HS-5 (cell line): ENCODE data around the gene NOS1AP.

Experiments
- DNase-seq: peaks from one replicate; pipeline ENCODE4 v3.0.0-alpha.2; 2012; ENCODE audit warnings: low read depth

Gene NOS1AP

DNA sequence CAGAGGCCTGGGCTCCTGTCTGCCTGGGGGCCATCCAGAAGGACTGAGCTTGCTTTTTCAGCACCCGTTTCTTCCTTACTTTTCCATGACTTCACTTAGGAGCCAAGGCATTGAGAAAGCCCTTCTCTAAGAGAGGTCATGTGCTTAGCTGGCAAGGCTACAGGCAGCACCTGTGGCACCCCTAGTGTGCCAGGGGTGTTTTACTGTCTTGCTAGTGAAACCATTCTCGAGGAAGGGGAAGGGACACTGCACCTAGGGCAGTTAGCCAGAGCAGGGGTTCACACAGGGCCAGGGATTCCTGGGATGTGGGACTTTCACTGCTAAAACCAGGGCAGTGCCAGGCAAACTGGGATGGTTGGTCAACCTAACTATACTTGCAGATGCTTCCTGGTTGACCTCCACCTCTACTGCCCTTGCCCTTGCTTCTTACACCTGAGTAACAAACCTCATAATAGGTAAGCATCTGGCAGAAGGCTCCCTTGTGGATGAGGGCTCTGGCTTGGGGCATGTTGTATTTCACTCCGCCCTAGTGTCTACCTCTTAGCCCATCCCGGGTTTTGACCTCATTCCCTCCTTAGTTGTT is 69.2 kb downstream of the NOS1AP start:
- no peak for DNase-seq

DNA sequence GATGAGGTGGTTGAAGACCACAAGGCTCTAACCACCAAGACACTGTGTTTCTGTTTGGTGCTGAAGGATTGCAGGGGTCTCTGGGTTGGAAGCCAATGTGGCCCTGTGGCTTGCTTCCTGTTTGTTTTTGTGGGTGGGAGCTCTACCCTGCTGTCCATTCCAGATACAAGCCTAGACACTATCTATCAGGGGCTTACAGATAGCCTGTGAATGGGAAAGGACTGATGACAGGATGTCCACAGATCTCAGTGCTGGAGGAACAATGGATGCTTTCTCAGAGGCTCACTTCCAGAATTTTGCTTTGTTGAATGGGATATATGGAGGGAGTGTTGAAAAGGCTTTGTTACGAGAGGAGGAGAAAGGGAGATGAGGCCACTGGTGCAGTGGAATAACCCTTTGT is 69.7 kb downstream of the NOS1AP start:
- no peak for DNase-seq

DNA sequence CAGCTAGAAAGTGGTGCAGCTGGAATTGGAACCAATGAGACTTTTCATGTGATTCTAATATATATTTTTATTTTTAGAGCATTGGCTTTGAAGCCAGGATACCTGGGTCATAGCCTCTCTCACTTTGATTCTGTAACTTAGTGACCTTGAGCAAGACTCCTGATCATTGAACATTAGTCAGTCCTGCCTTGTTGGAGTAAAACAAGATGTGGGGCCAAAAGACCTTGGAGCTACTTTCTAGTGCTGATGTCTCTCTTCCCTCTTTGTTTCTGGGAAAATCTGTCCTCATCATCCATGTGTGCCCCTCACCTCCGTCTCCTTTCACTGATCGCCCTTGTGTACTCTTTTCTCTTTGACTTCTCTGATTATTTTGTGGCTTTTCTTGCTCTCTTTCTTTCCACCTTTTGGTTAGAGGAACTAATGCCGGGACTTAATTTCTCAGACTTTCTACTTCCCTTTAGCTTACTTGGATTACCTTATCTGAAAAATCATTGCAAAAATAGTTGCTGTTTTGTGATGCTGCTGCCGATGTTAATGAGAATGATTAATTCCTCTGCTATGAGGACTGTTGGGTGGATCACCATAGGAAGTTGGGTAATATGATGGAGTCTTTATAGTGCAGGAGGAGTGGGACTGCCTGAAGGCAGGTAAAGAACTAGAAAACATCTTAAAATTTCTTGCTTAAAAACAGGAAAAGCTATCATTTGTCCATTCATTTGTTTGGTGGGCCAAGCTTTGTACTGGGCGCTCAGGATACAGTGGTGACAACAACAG is 72.0 kb downstream of the NOS1AP start:
- peak; percentile 45 for DNase-seq

DNA sequence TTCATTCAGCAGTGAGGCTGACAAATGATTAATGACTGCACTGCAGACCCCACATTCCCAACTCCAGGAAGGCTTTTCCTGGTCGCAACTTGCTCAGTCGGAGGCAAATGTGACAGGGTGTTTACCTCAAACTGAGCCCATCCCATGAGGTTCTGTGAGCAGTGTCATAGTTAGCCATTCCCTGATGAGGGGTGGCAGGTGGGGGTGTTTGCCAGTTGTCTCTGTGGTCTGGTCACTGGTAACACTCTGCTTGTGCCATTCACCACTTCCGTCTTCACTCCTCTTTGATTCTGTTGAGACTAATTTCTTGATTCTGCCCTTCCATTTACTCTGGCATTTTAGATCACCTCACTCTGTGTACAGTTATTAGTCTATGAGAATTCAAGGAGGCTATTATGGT is 73.5 kb downstream of the NOS1AP start:
- DNase-seq: no peak

DNA sequence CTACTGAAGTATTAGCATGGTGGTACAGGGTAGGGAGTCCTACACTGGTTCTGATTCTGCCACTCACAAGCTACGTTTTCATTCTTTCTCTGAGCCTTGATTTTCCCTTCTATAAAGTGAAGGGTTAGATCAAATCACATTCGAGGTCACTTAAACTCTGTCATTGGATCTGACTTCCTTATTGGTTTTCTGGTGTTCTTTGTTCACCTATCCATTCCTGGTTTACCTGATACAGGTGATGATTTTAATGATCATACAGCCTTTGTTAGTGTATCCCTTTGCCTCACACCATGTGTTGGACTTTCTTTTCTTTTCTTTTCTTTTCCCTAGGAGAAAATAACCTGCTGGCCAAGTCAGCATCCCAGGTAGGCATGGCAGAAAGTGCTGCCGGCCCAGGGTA is 74.8 kb downstream of the NOS1AP start:
- no peak for DNase-seq

DNA sequence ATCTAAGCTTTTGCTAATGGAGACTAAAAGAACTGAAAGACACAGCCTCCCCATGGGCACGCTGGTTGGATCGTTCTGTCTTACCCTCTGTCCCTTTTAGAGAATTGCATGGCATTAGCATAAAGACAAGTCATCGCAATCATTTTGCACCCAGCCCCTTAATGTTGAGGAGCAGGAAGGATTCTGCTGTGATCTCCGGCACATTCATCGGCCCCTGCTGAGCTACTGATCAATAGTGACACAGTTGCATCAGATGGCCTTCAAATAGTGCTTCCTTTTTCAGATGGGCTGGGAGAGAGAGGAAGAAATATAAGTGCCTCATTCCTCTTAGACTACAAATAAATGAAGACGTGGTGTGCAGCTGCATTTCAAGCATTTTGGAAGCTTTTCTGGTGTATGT is 75.4 kb downstream of the NOS1AP start:
- DNase-seq: no peak

DNA sequence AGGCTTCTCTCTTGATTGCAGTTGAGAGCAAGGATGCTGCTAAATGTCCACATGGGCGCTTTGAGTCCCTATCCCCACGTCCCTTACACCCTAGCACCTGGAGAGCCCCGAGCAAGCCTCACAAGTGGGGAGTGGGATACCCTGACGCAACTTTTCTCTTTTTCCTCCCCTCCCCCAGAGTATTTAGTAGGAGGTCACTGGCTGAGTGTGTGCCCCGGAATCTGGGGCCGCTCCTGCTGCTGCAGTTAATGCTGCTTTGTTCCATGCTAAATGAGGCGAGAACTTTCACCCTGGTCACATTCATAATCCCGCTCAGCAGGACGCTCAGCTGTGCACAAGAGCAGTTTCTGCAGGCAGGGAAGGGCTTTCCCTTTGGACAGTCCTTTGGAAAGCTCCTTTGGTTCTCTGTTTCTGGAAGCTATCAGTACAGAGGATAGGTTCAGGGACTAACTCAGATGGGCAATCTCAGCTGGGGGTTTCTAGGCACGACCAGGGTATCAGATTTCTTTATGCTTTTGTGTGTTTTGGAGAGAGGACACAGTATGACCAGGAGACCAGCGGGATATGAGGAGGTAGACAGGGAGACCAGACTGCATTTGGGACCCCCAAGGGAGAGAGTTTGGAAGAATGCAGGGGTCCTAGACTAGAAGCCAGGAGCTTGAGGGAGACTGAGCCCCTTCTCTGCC is 75.9 kb downstream of the NOS1AP start:
- no peak for DNase-seq

DNA sequence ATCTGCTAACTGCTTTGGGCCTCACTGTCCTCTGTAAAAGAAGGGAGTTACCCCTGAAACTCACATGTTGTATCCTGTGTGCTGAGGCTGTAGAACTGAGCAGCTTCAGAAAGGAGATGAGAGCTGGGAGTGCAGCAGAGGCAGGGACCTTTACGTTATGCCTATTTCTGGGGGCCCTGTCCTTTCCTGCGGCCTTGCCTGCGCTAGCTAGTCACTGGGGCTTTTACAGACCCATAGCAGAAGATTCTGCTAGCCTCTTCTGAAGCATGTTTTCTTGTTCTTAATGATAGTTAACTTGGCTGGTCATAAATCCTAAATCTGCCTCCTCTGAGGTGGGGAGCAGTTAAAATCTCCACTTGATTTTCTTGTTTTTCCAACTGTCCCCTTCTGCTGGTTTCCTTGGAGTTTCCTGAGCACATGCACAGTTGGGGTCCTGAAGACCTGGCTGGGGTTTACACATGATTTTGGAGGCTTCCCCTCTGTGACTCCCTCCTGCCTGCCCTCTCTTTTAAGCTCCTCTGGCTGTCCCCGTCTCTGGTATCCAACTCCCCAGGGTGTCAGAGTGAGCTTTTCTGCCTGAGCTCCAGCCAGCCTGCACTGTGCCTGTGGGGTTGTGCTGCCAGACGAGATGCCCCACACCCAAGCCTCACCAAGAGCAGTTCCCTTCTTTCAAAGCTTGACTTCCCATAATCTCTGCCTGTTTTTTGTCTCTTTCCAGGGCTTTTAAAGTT is 76.6 kb downstream of the NOS1AP start:
- no peak for DNase-seq

DNA sequence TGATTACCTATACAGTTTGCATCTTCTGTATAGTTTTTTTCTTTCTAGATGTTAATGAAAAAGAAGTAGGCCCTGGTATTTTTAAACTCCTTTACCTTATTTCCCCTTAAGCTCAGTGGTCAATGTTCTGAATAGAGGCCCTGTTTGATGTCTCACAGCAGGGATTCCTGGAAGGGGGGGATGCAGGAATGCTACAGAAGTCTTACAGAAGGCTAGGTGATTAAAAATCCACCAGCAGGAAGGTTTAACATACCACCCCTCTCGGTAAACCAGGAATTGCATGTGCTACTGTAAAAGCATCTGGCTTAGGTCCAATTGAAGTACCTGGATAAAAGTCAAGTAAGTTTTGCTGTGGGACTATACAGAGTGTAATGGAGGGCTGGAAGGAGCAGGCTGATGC is 78.3 kb downstream of the NOS1AP start:
- no peak for DNase-seq

DNA sequence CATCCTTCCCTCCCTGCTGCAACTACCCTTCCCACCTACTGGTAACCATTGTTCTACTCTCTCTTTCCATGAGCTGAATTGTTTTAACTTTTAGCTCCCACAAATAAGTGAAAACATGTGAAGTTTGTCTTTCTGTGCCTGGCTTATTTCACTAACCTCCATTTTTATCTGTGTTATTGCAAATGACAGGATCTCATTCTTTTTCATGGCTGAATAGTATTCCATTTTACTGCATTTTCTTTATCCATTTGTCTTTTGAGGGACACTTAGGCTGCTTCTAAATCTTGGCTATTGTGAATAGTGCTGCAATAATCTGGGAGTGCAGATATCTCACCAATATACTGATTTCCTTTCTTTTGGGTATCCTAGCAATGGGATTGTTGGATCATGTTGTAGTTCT is 80.6 kb downstream of the NOS1AP start:
- DNase-seq: no peak

DNA sequence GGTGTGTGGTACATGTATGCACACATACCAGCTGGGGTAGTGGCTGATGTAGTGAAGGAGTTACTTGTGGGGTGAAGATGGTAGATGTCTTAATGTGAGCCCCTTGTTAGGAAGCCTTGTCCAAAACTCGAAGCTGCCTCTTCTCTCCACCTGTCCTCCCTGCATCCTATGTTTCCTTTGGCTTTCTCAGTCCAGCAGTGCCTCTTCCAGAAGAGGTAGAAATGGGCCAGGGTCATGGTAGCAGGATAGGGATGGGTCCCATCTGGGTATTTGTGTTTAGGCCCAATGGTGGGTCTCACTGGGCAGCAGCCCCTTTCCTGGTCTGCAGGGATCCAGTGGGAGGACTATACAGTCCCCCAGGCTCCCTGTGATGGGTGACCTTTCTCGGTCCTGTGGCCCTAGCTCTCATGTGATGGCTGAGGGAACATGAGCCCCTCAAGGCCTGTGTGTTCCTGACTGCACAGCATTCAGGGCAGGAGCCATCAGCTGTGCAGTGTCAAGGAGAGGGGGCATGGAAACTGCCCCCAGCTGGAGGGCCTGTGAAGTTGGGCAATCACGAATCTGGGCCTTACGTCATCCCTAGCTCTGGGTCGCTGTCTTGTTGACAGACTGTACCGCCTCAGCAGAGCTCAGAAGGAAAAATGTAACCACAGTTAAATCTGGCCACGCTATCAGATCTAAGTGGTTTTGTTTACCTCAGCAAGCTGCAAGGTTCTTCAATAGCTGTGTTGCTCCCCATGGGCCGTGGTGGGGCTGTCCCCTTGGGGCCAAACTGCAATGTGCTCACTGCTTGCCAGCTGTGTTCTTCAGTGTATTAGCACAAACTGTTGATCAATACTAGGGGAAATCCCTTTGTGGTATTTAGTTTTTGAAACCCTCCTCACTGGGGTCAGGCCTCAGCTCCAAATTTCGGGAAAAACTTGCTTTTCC is 82.7 kb downstream of the NOS1AP start:
- DNase-seq: no peak

DNA sequence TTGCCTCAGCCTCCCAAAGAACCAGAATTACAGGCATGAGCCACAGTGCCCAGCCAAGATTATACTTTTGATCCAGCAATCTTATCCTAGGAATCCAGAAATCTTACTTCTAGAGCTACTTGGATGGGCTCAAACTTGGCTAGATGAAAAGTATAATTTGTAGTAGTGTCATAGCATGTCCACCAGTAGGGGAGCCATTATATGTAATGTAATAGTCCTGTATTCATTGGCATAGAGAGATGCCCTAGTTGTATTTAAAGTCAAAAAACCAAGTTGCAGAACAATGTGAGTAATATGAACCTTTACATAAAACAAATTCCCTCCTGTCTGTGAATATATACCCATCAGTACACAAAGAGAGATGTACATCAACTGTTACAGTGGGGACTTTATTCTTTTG is 83.9 kb downstream of the NOS1AP start:
- no peak for DNase-seq

DNA sequence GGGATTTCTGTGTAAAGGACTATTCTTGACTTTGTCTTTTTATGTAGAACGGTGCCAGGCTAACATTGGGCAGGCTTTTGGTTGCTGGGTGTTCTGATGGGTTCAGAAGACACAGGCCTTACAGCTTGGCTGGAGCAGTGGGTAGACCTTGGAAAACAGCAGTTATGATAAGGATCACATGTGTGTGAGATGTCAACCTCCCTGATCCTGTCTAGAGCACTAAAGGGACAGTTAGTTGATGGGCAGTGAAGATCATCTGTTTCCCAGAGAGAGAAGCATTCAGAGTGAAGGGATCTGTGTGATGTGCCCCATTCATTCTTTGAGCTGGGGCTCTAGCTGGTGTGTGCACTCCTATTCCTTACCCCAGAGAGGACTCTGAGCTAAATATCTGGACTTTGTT is 88.0 kb downstream of the NOS1AP start:
- DNase-seq: no peak

DNA sequence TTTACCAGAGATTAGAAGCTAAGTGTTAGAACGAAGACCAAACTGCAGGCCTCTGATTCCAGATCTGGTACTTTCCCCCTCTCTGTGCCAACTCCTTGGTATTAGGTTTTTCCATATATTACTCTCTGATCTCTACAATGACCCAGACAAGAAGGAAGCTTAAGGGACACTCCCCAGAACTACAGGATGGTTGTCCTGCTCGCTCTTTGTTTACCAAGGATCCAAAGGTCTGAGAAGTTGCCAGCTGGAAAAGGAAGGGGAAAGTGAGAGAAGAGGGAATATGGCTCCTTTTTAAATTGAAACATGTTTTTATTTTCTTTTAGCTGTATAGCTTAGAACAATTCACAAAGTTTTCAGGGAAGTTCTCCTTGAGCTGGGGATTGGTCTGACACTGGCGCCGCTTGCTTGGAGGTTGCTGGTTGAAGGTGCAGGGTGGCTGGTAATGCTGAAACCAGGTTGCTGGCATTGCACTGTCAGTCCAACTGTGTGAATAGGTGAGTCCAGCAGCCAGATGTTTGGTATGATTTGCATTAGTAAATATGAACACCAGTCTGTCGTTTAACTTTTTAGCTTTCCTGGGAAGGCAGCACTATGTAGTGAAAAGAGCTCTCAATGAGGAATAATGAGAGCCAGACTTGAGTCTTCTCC is 89.3 kb downstream of the NOS1AP start:
- no peak for DNase-seq

DNA sequence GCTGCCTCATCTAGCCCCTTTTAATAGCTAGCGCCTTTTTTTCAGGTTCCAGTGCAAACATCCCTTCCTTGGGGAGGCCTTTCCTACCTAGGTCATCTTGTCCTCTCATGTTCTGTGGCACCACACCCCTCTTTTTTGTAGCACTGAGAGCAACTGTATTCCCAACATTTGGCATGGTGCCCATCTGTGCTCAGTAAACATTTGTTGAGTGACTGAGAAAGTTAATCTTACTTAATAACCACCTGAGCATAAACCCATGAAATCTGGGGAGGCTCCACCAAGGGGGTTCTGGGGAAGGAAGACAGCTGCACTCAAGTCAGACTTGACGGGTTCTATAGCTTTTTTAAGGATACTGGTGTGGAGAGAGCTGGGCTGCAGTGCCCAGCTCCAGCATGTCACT is 90.0 kb downstream of the NOS1AP start:
- DNase-seq: no peak

DNA sequence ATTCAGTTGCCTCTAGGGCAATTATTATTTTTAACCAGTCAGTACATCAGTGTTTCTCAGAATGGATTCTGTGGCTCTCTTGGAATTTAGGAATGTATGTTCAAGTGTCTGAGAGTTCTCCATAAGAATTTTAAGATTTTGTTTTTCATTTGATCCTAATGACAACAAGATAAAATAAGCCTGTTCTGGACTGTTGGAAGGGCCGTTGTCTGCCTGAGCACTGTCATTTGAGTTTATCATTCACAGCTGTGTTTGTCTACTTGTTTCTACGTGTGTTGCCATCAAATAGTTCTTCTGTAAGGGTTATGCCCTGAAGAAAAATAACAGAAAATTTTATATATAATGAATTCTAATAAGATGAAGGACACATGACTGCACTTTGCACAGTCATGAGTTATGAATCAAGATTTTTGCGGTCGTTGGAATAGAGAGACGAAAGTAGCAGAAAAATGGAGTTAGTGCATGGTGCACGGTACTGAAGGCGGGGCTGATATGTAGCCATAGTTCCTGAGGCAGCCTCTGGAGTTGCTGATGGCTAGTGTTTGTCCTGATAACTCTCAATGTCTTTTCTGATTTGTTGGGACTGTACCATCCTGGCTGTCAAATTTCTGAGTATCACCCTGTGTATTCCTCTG is 92.5 kb downstream of the NOS1AP start:
- no peak for DNase-seq

DNA sequence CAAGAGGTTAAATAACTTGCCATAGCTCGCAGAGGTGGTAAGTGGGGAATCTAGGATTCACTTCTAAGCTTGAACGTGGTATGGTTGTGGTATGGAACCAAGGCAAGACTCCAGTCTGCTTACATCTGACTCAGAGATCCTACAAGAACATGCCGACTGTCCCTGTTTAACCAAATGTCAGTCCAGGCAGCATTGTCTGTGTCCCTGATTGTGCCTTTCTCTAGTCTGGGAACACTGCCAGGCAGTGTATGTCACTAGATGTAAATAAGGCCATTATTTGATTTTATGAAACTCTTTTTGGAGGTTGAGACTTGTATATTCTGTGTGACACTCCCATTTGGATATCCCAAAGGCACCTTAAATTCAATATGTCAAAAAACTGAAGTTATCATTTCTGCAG is 96.0 kb downstream of the NOS1AP start:
- no peak for DNase-seq

DNA sequence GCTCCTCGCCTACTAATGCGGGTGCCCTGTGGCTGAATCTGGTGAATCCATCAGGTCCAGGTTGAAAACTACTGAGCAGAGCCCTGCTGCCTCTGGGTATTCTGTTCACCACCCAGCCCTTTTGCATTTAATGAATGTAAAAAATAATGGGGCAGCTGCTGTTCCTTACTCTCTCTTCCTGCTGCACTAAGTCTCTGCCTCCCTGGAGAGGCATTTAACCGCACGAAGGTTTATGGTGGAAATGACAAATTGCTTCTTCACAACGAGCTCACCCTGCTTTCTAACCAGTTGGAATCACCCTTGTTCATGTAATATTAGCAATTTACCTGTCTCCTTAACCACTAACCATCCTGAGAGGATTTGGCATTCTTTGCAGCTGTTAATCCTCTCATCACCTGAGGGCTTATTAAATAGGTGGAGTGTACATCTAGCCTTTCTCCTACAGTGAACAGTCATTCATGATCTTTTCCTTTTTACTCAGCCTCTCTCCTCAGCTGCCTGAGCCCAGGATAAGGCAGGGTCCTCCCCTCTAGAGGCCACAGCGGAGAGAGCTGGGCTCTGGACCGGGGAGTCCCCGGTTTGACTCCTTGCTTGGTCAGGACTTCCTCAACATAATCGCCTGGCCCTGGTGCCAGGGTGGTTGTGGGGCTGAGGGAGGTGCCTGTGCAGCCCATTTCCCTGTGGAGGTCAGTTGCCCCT is 97.6 kb downstream of the NOS1AP start:
- no peak for DNase-seq

DNA sequence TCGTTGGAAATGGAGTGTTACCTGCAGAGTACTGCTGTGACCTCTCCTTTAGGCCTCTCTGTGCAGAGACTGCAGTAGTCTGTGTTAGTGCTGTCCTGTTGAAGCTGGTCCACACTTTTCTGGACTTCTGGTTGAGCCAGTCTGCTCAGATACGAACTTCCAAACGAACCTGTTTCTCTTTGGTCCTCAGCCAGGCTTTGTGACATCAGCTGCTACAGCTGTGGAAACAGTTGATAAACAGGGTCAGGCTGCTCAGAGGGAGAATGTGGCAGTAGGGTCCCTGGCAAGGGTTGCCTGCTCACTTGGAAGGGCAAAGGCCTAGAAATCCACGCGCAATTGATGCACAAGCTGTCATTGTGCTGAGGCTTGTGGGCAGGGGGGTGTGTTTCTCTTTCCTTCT is 98.8 kb downstream of the NOS1AP start:
- no peak for DNase-seq
